NCI-H2227 (cell line): Measurements from ENCODE around the gene MANBA.
"Not testable (repeated sequence)": the region's sequence is repeated elsewhere in the genome, so short reads cannot be mapped to it uniquely, and the experiment has no call there.

Source experiments
- DNase-seq: peaks from one replicate; lab custom pipeline; 2025; ENCODE audit not compliant: unreplicated experiment; lab: John Stamatoyannopoulos, UW

The MANBA gene

DNA sequence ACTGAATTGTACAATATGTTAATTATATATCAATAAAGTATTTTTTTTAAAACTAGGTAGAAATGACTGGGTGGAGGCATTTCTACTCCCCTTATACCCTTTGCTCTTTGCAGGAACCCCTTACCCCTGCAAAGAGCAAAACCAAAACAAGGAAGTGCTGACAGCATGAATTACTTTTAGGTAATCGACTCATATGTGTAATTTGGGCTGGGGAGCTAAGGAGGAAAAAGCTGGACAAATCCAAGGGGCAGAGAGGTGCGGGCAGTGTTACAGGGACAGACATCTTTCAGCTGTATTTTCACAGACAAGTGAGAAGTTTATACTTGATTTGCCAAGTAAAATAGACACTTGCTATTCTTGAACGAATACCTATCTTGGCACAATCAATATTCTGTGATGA is 35.5 kb downstream of the MANBA start:
- no peak for DNase-seq

DNA sequence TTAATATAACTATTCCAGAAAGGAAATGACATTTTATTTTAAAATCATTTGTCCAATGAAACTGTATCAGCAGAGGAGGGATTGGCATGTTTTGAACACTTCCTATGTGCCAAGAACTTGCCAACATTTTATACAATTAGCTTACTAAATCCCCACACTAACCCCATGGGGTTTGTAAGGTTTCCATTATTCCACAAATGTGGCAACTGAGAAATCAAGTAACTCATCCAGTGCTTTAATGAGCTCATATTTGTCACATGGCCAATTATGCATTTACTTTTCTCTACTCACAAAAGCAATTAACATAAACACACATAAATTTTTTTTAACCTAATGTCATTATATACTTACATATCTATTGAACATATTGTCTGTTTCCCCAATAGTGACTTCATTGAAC is 37.3 kb downstream of the MANBA start:
- DNase-seq: no peak

- DNase-seq: no peak
Measured at GRCh38 chr4:102722740-102723139, 38.0 kb downstream of the MANBA start.

GRCh38 chr4:102718833-102719575 is 41.8 kb downstream of the MANBA start:
- not testable (repeated sequence) for DNase-seq

DNA sequence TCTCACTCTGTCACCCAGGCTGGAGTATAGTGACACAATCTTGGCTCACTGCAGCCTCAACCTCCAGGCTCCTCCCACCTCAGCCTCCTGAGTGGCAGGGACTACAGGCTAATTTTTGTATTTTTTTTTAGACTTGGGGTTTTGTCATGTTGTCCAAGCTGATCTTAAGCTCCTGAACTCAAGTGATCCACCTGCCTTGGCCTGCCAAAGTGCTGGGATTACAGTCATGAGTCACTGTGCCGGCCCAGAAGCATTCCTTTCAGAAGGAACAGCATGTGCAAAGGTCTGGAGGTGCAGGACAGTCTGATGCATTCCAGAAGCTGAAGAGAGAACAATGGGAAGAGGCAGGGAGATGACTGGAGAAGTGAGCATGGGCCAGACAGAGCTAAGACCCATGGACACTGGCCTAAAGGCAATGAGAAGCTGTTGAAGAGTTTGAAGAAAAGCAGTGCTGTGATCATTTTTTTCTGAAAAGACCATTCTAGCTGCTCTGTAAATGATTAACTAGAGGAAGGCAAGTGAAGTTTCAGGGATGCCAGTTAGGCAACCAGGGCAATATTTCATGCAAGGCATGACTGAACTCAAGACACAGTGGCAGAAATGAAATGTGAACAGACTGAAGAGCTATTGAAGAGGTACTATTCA is 43.2 kb downstream of the MANBA start:
- no peak for DNase-seq

GRCh38 chr4:102715057-102715456 is 45.7 kb downstream of the MANBA start:
- DNase-seq: no peak

- not testable (repeated sequence) for DNase-seq
Measured at GRCh38 chr4:102713774-102714173, 47.0 kb downstream of the MANBA start.

DNA sequence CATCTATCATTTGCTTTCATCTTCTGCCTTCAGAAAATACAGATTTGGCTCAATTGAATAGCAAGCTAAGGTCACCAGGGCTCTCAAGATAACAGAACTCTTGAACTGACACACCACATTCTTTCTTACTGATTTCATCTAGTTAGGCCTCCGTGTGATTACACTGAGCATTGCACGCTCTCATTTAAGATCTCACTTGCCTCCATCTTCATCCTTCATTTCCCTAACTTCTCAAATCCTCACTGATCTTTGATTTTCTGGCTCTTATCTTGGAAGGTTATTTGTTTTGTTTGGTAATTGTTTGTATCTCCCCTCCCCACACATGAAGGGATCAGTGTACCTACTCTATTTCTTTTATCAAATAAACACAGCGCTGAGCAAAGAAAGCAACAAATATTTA is 47.7 kb downstream of the MANBA start:
- DNase-seq: no peak

DNA sequence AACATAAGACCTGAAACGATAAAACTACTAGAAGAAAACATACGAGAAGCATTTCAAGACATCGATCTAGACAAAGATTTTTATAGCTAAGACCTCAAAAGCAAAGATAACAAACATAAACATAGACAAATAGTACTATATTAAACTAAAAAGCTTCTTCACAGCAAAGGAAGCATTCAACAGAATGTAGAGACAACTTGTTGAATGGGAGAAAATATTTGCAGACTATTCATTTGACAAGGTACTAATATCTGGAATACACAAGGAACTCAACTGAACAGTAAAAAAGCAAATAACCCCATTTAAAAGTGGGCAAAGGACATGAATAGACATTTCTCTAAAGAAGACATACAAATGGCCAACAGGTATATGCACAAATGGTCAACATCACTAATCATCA is 49.8 kb downstream of the MANBA start:
- no peak for DNase-seq

GRCh38 chr4:102709060-102709459 is 51.7 kb downstream of the MANBA start:
- not testable (repeated sequence) for DNase-seq

DNA sequence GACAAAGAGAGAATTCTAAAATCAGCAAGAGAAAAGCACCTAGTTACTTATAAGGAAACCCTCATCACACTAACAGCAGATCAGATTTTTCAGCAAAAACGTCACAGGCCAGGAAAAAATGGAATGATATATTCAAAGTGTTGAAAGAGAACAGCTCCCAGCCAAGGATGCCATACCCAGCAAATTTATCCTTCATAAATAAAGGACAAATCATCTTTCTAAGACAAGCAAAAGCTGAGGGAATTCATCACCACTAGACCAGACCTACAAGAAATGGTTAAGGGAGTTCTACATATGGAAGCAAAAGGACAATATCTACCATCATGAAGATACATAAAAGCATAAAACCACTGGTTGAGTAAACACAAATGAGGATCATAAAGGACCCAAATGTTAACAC is 53.6 kb downstream of the MANBA start:
- DNase-seq: no peak

GRCh38 chr4:102705391-102705935 is 55.3 kb downstream of the MANBA start:
- no peak for DNase-seq

GRCh38 chr4:102696758-102697157 is 64.0 kb downstream of the MANBA start:
- no peak for DNase-seq

DNA sequence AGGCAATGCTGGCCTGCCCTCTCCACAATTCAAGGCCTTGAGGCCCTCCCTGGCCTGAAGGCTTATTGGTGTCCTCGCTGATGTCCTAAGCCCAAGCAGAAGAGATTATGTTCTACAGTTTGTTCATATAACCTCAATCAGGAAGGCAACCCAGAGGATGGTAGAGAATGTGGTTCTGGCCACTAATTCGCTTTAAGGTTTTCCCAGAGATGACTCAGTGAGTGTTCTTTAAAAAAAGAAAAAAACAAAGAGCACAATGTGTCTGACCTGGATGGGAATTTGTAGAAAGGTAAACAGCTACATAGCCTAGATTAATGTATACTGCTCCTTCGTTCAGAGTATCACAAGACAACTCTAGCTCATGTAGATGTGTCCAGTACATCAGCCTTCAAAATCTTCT is 66.0 kb downstream of the MANBA start:
- DNase-seq: no peak

DNA sequence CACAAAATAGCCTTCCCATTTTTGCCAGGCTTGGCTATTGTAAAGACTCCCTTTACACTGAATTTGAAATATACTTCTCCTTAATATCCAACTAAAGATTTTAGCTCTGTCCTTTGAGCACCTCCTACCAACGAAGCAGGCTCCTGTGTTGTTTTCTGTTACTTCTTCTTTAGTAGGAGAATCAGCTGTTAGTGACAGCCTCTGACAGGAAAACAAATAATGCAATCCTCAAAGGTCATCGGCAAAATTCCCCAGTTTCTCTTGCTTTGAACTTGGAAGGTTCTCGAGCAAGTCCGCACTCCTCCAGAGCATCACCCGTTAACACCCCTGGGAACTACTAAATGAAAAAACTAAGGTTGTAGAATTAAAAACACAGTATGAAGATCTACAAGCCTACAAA is 66.9 kb downstream of the MANBA start:
- no peak for DNase-seq

- DNase-seq: no peak
Measured at GRCh38 chr4:102693262-102693850, 67.4 kb downstream of the MANBA start.

- DNase-seq: no peak
Measured at GRCh38 chr4:102692474-102692873, 68.3 kb downstream of the MANBA start.

GRCh38 chr4:102687982-102688433 is 72.8 kb downstream of the MANBA start:
- no peak for DNase-seq

GRCh38 chr4:102687373-102687981 is 73.3 kb downstream of the MANBA start:
- DNase-seq: no peak

- DNase-seq: no peak
Measured at GRCh38 chr4:102685768-102686167, 75.0 kb downstream of the MANBA start.

DNA sequence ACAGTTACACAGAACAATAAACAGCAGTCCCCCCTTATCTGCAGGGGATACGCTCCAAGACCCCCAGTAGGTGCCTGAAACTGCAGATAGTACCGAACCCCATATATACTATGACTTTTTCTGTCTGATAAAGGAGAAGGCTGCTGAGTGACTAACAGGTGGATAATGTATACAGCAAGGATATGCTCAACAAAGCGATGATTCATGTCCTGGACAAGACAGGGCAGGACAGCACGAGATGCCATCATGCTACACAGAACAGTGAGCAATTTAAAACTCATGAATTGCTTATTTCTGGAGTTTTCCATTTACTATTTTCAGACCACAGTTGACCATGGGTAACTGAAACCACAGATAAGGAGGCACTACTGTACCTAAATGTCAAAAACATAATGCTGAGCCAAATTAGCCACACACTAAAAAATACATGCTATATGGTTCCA is 76.1 kb downstream of the MANBA start:
- no peak for DNase-seq
